DMS79 (cell line): ENCODE measurements around the gene CREB3L1.

Experiments used
- DNase-seq: peaks from one replicate; lab custom pipeline; 2025; lab: John Stamatoyannopoulos, UW

The CREB3L1 gene

GRCh38 chr11:46366260-46366659 lies 88.8 kb downstream of the CREB3L1 start:
- no peak for DNase-seq

- DNase-seq = no peak
Observed at GRCh38 chr11:46366661-46367161, 89.2 kb downstream of the CREB3L1 start.

- no peak for DNase-seq
Observed at GRCh38 chr11:46367244-46367915, 89.9 kb downstream of the CREB3L1 start.

GRCh38 chr11:46367916-46368267 lies 90.4 kb downstream of the CREB3L1 start:
- no peak for DNase-seq

GRCh38 chr11:46369458-46370152 lies 92.1 kb downstream of the CREB3L1 start:
- peak; percentile 62 for DNase-seq

GRCh38 chr11:46370253-46370652 lies 92.8 kb downstream of the CREB3L1 start:
- peak; percentile 85 for DNase-seq
